ENCODE results near the gene IER5. TPM values are rescaled to one million over a fixed set of nuclear protein-coding genes. Genes with fewer than 3 reads are reported as not detected.

The IER5 gene
- total RNA-seq, 1 experiment from 2014 or later: 100 TPM

DNA sequence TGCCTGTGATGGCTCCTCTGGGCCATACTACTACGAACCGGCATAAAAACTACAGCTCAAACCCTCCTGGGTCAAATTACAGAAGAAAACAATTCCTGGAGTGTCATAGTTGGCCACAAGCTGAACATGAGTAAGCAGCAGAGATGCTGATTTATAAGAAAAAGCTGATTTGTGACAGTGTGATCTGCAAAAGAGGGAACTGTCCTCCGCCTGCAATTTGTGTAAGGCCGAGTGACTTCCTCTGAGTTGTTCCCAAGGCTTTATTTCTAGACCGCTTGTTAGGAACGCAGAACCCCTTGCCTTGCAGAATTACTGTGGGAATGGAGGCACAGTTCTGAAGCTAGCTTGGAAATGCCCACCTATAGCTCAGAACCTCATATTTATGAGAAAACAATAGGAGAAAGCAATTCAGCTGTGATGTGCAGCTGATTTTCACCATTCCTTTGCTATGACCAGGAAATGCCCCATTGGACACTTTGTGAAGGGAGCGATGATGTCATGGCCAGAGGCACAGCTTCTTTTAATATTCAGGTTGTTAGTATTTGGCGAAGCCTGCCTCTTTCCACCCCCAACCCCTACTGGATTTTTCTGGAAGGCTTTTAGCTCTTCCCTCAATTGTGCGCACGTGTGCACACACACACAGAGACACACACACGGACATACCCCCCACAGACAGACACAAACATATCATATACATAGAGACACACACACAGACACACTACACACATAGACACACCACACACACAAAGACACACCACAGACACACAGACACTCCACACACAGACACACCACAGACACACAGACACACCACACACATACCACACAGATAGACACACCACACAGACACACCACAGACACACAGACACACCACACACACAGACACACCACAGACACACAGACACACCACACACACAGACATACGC, 47.6 kb downstream of the IER5 start:
- DNase-seq (peak; percentile 69), ATAC-seq (no peak; the same call in 1 of the 2 replicates)
- H2AFZ ChIP-seq (ENCODE audit: low read length): no peak overlapping the region

DNA sequence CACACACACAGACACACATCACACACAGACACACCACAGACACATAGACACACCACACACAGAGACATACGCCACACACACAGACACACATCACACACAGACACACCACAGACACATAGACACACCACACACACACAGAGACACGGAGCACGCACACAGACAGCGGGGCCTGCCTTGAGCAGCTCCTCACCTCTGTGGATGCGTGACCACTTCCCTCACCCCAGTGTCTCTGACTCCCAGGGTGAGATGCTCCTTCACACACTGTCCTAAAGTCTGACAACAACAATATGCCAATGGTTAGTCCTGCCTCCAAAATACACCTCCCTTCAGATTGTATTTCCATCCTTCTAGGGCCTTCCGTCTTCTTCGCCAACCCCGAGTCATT, 48.2 kb downstream of the IER5 start:
- Histone ChIP-seq H4K20me1 (ENCODE audit: low read length) (no peaks in the 10 kb centered on the region), H3K36me3 (ENCODE audit: low read depth, low read length) (no peaks in the 10 kb centered on the region), H3K9me2 (replicated peaks; ENCODE audit: low read length) (no peaks in the 10 kb centered on the region), H3K4me3 (ENCODE audit: low read length) (no peak overlapping the region), H3K79me2 (ENCODE audit: low read length) (no peaks in the 10 kb centered on the region), H3K4me2 (ENCODE audit: low read length) (no peak overlapping the region), H3F3A (ENCODE audit: low read length, unreplicated experiment) (peaks cover 8% of the 10 kb centered on the region), H3K4me1 (ENCODE audit: insufficient read depth, low read length) (peaks cover 60% of the 10 kb centered on the region), H2AFZ (ENCODE audit: low read length) (no peak overlapping the region), H3K9ac (ENCODE audit: low read length) (no peak overlapping the region), H3K27ac (ENCODE audit: low read length) (peak overlapping the region; percentile 80; the same call in 1 of the 2 replicates), H3K27me3 (ENCODE audit: low read length) (no peaks in the 10 kb centered on the region), H3K9me3 (ENCODE audit: low read length) (no peaks in the 10 kb centered on the region)
- ATAC-seq (no peak), DNase-seq (no peak)
- intact Hi-C loops (cut with micrococcal nuclease): no loop called here
- BruUV-seq (replicated peaks): no TSS peak
- CTCF ChIA-PET: no interaction called here
- POLR2A ChIA-PET (ENCODE audit: unreplicated experiment): no interaction called here
- TF ChIP-seq EZH2 (IDR thresholded peaks at IDR 0.05; ENCODE audit: low read length, unreplicated experiment) (no peak), EZH2phosphoT487 (IDR thresholded peaks at IDR 0.05; ENCODE audit: borderline replicate concordance, low read length) (no peak)
- TF ChIP-seq, protein P1, sequence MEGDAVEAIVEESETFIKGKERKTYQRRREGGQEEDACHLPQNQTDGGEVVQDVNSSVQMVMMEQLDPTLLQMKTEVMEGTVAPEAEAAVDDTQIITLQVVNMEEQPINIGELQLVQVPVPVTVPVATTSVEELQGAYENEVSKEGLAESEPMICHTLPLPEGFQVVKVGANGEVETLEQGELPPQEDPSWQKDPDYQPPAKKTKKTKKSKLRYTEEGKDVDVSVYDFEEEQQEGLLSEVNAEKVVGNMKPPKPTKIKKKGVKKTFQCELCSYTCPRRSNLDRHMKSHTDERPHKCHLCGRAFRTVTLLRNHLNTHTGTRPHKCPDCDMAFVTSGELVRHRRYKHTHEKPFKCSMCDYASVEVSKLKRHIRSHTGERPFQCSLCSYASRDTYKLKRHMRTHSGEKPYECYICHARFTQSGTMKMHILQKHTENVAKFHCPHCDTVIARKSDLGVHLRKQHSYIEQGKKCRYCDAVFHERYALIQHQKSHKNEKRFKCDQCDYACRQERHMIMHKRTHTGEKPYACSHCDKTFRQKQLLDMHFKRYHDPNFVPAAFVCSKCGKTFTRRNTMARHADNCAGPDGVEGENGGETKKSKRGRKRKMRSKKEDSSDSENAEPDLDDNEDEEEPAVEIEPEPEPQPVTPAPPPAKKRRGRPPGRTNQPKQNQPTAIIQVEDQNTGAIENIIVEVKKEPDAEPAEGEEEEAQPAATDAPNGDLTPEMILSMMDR (conservative IDR thresholded peaks at IDR 0.05; ENCODE audit: low read depth, low read length): no peak

More for the DNA sequence above, 47.6 kb downstream of the IER5 start:
- no peaks in the 10 kb centered on the region for H4K20me1 ChIP-seq (ENCODE audit: low read length)
- CTCF ChIA-PET: no interaction called here
- peaks cover 6% of the 10 kb centered on the region for H3F3A ChIP-seq (ENCODE audit: low read length, unreplicated experiment)
- peak overlapping the region; percentile 80 for H3K27ac ChIP-seq (ENCODE audit: low read length)
- H3K9me3 ChIP-seq (ENCODE audit: low read length): no peaks in the 10 kb centered on the region
- H3K9ac ChIP-seq (ENCODE audit: low read length): peak overlapping the region; percentile 31; the same call in 1 of the 2 replicates
- no peaks in the 10 kb centered on the region for H3K27me3 ChIP-seq (ENCODE audit: low read length)
- intact Hi-C loops (cut with micrococcal nuclease): no loop called here
- no peak overlapping the region for H3K4me3 ChIP-seq (ENCODE audit: low read length)
- BruUV-seq (replicated peaks): no TSS peak
- H3K4me2 ChIP-seq (ENCODE audit: low read length): peak overlapping the region; percentile 63
- no peaks in the 10 kb centered on the region for H3K36me3 ChIP-seq (ENCODE audit: low read depth, low read length)
- no peaks in the 10 kb centered on the region for H3K9me2 ChIP-seq (replicated peaks; ENCODE audit: low read length)
- peaks cover 54% of the 10 kb centered on the region for H3K4me1 ChIP-seq (ENCODE audit: insufficient read depth, low read length)
- H3K79me2 ChIP-seq (ENCODE audit: low read length): no peaks in the 10 kb centered on the region
- POLR2A ChIA-PET (ENCODE audit: unreplicated experiment): interaction anchor here (0.6 kb wide), 1 partner anchor 103 kb away, joined by 3 read pairs; no protein-coding TSS in a partner anchor
- TF ChIP-seq, protein P1 (conservative IDR thresholded peaks at IDR 0.05; ENCODE audit: low read depth, low read length): no peak
- no peak for TF ChIP-seq EZH2 (IDR thresholded peaks at IDR 0.05; ENCODE audit: low read length, unreplicated experiment)
- TF ChIP-seq EZH2phosphoT487 (IDR thresholded peaks at IDR 0.05; ENCODE audit: borderline replicate concordance, low read length): no peak

DNA sequence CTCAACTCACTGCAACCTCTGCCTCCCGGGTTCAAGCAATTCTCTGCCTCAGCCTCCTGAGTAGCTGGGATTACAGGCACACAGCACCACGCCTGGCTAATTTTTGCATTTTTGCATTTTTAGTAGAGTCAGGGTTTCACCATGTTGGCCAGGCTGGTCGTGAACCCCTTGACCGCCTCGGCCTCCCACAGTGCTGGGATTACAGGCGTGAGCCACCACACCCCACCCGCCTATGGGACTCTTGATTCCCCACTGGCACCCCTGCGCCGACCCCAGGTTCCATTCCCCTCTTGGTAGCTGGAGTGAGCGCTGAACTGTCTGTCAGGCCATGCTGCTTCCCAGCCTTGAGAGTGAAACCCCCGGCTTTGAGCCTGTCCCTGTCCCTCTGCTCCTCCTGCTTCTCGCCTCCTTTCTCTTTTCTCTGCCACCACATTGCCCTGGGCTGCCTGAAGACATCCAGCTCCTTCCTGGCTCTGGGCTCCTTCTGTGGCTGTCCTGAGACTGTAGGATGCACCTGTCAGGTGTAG, 48.8 kb downstream of the IER5 start:
- no peaks in the 10 kb centered on the region for H3K9me2 ChIP-seq (replicated peaks; ENCODE audit: low read length)
- H3K27me3 ChIP-seq (ENCODE audit: low read length): no peaks in the 10 kb centered on the region
- peaks cover 8% of the 10 kb centered on the region for H3F3A ChIP-seq (ENCODE audit: low read length, unreplicated experiment)
- no peak overlapping the region for H3K4me3 ChIP-seq (ENCODE audit: low read length)
- intact Hi-C loops (cut with micrococcal nuclease): no loop called here
- H2AFZ ChIP-seq (ENCODE audit: low read length): no peak overlapping the region
- H3K79me2 ChIP-seq (ENCODE audit: low read length): no peaks in the 10 kb centered on the region
- H3K9me3 ChIP-seq (ENCODE audit: low read length): no peaks in the 10 kb centered on the region
- peaks cover 65% of the 10 kb centered on the region for H3K4me1 ChIP-seq (ENCODE audit: insufficient read depth, low read length)
- H3K9ac ChIP-seq (ENCODE audit: low read length): no peak overlapping the region
- ChIA-PET POLR2A (ENCODE audit: unreplicated experiment) (no interaction called here), CTCF (no interaction called here)
- H3K27ac ChIP-seq (ENCODE audit: low read length): no peak overlapping the region
- no TSS peak for BruUV-seq (replicated peaks)
- H3K4me2 ChIP-seq (ENCODE audit: low read length): no peak overlapping the region
- no peaks in the 10 kb centered on the region for H4K20me1 ChIP-seq (ENCODE audit: low read length)
- no peak for DNase-seq
- TF ChIP-seq EZH2 (IDR thresholded peaks at IDR 0.05; ENCODE audit: low read length, unreplicated experiment) (no peak), EZH2phosphoT487 (IDR thresholded peaks at IDR 0.05; ENCODE audit: borderline replicate concordance, low read length) (no peak)
- TF ChIP-seq, protein P1 (conservative IDR thresholded peaks at IDR 0.05; ENCODE audit: low read depth, low read length): no peak
- no peaks in the 10 kb centered on the region for H3K36me3 ChIP-seq (ENCODE audit: low read depth, low read length)
- no peak for ATAC-seq
